GM21737 (cell line): Measurements from ENCODE around the gene ZNF765.
"Not testable (repeated sequence)": the region's sequence is repeated elsewhere in the genome, so short reads cannot be mapped to it uniquely, and the experiment has no call there.

Experiments
- ATAC-seq: cut with Tn5 transposase; IDR thresholded peaks from one replicate; pipeline ENCODE4 v1.9.1; 2021; ENCODE audit warnings: mild to moderate bottlenecking, moderate library complexity; ENCODE audit not compliant: unreplicated experiment

The ZNF765 gene

GRCh38 chr19:53475470-53475869 lies 80.5 kb downstream of the ZNF765 start:
- ATAC-seq = not testable (repeated sequence)
